Right renal cortex interstitium (tissue), 3 donors: ENCODE data around the gene CFAP53. TPM values are rescaled to one million over a fixed set of nuclear protein-coding genes. Genes with fewer than 3 reads are reported as not detected.
"Not testable (repeated sequence)": the region's sequence is repeated elsewhere in the genome, so short reads cannot be mapped to it uniquely, and the experiment has no call there.

ENCODE experiments used
- DNase-seq, 3 donors: peaks; one replicate each; pipeline ENCODE4 v3.0.0-alpha.2; 2013; ENCODE audit warnings: low read depth in 3 of 3, low spot score in 2 of 3
- polyA plus RNA-seq, 3 donors: library from polyadenylated mRNA; unstranded; fragments of 120-200 nt; gene quantifications; one replicate each; pipeline ENCODE4 v1.2.1, GENCODE V29; 2013; ENCODE audit not compliant: insufficient read length in 3 of 3

The CFAP53 gene
- polyA plus RNA-seq, 3 donors, result 4.0 to 4.8 (median 4.6) TPM

- no peak for DNase-seq
Measured at GRCh38 chr18:50274044-50274442, 7.7 kb upstream of the CFAP53 start.

GRCh38 chr18:50273203-50274043, 7.1 kb upstream of the CFAP53 start:
- DNase-seq, result no peak

- DNase-seq, result no peak
Measured at GRCh38 chr18:50272568-50272967, 6.3 kb upstream of the CFAP53 start.

- DNase-seq, result peak in 1 of 3 donors; percentile 45
Measured at GRCh38 chr18:50268022-50268747, 1.9 kb upstream of the CFAP53 start.

- DNase-seq, result no peak
Measured at GRCh38 chr18:50262977-50263376, 3.3 kb downstream of the CFAP53 start.

GRCh38 chr18:50250935-50251334, 15.4 kb downstream of the CFAP53 start:
- DNase-seq, result no peak

- no peak for DNase-seq
Measured at GRCh38 chr18:50249576-50249975, 16.7 kb downstream of the CFAP53 start.

- DNase-seq, result no peak
Measured at GRCh38 chr18:50247561-50247960, 18.7 kb downstream of the CFAP53 start.

GRCh38 chr18:50241768-50242167, 24.5 kb downstream of the CFAP53 start:
- DNase-seq, result not testable (repeated sequence)

GRCh38 chr18:50240080-50240563, 26.2 kb downstream of the CFAP53 start:
- DNase-seq, result no peak

GRCh38 chr18:50232419-50232818, 33.9 kb downstream of the CFAP53 start:
- DNase-seq, result no peak

GRCh38 chr18:50231621-50232020, 34.7 kb downstream of the CFAP53 start:
- no peak for DNase-seq

GRCh38 chr18:50220249-50220648, 46.0 kb downstream of the CFAP53 start:
- not testable (repeated sequence) for DNase-seq

GRCh38 chr18:50218432-50219197, 47.7 kb downstream of the CFAP53 start:
- DNase-seq, result no peak

- no peak for DNase-seq
Measured at GRCh38 chr18:50209311-50209710, 57.0 kb downstream of the CFAP53 start.

- DNase-seq, result no peak
Measured at GRCh38 chr18:50207722-50208121, 58.6 kb downstream of the CFAP53 start.

- peak in 1 of 3 donors; percentile 34 for DNase-seq
Measured at GRCh38 chr18:50203801-50204604, 62.3 kb downstream of the CFAP53 start.

- no peak for DNase-seq
Measured at GRCh38 chr18:50201476-50202018, 64.7 kb downstream of the CFAP53 start.

GRCh38 chr18:50199921-50200320, 66.4 kb downstream of the CFAP53 start:
- no peak for DNase-seq

GRCh38 chr18:50199346-50199855, 66.9 kb downstream of the CFAP53 start:
- no peak for DNase-seq
